ENCODE data around the gene ATG9B.

The ATG9B gene

GRCh38 chr7:150977382-150978125 is 46.7 kb downstream of the ATG9B start:
- no peak for DNase-seq

DNA sequence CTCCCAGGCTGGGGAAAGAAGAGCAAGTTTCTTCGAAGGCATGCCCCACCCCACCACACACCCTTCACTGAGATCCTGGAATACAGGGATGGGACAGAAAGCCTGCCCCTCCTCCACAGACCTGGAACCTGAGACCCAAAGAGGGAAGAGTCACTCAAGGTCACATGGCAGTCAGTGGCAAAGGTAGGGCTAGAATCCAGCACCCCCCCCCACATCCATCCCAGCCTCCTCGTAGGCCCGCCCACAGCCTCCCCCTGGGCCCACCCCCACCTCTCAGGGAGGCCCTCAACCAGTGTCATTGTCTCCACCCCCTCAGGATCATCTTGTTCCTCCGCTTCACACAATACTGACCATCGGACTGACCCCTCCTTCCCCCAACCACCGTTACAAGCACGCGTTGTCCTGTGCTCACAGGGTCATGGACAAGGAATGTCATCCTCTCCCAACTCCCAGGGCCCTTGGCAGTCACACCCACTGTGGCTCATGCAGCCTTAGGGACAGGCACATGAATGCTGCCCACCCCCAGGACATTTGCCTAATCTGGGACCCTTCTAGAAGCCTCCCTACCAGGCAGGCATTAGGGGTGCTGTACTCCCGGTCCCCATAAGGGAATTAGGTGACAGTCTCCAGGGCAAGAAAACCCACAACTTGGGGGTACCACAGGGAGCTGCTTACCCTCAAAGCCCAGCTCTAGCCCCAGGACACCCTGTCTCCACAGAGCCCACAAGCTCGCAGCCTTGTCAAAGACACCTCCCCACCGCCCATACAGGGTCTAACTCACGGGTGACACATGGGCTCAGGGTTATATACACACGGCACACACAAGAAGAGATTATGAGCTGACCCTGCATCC is 47.5 kb downstream of the ATG9B start:
- no peak for DNase-seq

GRCh38 chr7:150975536-150976319 is 48.6 kb downstream of the ATG9B start:
- DNase-seq = no peak

DNA sequence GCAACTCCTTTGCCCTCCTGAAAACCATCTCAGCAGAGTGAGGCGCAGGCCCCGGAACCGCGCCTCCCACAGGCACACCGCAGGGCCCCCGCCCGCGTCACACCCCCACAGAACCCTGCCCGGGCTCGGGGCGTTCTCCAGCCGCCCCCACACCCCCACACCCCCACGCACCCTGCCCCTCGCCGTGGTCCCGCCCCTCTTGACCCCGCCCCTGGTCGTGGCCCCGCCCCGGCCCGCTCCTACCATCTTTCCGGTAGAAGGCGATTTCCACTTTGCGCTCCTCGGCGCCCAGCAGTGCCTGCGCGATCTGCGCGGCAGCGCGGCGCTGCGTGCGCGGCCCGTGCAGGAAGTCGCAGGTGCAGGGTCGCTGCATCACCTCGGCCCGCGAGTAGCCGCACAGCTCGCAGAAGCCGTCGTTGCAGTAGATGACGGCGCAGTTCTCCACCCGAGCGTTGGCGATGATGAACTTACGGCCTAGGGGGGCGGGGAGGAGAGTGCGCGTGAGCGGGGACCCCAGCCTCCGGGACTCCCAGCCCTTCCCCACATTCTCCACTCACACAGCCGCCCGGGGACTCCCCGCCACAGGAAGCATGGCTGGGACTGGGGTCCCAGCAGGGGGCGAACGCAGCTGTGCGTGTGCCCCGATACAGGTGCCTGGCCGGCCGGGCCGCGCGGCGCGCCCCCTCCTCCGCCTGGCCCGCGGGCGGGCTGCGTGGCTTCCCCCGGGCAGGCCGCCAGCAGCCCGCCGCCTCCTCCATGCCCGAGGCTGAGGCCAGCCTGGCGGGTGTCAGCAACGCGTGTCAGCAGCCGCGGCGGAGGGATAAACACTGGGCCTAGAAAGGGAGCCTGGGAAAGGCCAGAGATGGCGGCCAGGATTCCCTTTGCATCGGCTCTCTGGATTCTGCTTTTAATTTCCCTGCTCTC is 49.6 kb downstream of the ATG9B start:
- peak; percentile 40 for DNase-seq

DNA sequence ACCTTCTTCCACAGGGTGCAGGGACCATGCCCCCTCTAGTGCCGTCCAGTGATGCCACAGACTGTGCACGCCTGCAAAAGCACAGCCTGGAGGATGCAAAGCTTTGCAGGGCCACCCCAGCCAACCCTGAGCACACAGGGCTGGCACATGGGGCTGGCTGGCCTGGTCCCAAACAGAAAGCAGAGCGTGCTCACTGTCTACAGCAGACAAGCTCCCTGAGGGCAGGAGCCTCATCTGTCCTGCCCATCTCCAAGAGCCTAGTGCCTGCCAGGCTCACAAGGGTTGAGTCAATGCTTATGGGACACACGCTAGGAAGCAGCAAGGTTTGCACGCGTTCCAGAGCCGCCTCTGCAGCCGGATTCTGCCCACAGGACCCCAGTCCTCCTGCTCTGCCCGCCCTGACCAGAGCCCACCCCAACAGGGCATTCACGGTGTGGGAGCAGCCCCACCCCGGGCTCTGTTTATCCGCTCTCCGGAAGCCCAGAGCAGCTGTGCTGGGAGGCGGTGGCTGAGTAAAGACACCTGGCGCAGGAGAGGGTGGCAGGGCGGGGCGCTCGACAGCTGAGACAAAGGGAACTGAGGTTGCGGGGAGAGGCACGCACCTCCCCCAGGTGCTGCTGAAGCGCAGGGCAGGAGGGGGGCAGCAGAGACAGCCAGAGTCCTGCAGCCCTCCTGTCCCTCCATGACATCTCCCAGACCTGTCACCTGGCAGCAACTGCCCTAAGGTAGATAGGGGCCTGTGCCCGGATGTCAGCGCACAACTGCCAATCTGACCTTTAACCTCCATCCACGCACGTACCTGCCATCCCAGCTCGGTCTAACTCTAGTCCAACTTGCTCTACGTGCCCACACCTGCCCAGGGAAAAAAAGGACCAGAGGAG is 50.5 kb downstream of the ATG9B start:
- peak; percentile 90 for DNase-seq

DNA sequence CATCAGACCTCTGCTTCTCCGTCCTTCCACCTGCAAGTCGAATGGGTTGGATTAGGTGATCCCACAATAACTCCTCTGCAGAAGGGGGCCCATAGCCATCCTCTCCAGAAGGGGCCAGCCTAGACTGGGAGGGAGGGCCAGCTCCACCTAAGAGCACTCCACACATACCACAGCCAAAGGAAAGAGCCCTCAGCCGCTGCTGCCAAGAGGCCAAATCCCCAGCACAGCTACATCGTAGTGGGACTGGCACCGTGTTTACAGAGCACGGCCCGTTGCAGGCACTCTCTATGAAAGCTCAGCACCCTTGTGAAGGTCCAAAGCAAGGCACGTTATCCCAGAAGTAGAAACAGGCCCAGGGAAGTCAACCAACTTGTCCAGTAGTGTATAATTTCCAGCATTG is 51.6 kb downstream of the ATG9B start:
- DNase-seq = no peak

- DNase-seq = no peak
Measured at GRCh38 chr7:150972023-150972468, 52.2 kb downstream of the ATG9B start.

DNA sequence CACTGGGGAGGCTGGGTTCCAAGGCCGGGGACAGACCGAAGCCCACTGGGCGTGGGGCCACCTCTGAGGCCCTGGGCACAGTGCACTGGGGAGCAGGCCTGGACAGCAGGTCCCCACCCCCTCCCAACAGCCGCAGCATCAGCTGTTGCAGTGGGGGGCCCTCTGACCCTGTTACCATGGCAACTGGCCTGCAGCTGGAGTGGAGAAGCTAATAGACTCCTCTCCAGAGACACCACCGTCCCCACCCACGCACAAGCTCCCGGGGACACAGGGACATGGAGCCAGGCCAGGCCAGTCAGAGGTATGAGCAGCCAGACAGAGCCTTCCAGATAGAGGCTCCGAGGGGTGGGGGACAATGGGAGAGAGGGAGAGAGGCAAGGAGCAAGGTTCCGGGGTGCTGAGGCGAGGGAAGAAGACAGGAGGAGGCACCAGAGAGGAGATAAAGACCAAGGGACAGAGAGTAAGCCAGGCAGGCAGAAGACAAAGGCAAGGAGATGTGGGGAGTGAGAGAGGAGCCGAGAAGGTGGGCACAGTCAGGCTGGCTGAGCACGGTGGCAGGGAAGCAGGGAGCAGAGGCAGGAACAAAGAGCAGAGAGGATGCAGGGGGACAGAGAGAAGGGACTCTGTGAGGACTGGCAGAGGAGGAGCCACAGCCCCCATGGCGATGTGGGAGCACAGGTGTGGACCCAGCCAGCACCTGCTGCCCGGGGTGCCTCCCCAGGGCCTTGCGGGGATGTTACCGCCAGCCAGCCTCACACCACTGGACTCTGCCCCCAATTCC is 52.9 kb downstream of the ATG9B start:
- DNase-seq = no peak

GRCh38 chr7:150970424-150970823 is 53.9 kb downstream of the ATG9B start:
- DNase-seq = no peak

DNA sequence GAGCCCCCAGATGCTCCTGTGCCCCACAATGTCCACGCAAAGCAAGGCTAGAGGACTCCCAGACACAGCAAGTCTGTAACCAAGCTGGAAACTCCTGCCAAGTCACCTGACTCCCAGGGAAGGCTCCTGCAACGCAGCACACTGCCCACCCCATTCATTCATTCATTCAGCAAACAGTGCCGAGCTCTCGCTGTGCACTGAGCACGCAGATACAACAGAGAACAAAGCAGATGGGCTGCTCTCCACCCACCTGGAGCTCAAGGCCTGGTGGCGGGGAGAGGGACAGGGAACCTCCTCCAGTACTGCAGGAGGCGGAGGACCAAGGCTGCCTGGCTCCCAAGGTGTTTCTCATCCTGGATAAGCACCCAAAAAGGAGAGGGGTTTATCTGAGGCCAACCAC is 54.8 kb downstream of the ATG9B start:
- no peak for DNase-seq

DNA sequence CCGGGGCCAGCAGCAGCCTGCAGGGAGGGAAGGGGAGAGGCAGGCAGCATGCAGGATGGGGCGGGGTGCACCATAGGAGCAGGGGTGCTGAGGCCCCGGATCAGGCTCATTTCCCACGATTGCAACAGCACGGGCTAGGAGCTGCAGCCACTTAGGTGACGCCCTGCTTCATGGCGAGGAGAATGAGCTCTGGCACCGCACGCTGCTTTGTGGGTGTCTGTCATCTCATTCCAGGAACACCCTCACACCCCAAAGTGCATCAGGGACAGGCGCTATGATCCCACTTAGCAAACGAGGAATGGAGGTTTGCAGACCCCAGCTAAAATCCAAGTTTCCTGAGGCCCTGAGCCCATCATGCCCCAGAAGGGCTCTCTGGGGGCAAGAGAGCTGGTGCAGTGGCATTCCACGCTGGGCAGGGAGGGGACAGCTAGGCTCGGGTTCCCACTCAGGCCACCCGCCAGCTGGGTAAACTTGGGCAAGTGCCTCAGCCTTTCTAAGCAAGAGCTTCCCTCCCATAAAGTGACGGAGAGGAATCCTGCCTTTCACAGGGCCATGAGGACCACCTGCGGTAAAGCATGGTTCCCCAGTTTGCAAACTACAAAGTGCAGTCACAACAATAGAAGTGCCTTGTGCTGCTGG is 55.4 kb downstream of the ATG9B start:
- no peak for DNase-seq

GRCh38 chr7:150968056-150968733 is 56.1 kb downstream of the ATG9B start:
- no peak for DNase-seq

DNA sequence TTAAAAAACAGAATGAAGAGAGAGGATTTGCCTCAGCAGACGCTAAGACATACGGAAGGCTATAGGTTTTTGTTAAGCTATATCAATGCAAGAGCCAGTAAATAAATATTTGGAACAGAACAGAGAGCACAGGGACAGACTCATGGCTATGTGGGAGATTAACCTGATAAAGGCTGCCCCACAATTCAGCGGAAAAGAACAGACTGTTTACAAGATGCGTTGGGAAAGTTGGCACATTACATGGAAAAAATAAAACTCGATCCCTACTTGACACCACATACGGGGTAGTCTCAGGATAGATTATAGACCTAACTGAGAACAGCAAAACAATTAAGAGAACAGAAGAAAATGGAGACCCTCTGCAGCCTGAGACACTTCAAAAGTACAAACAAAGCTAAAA is 56.9 kb downstream of the ATG9B start:
- DNase-seq = no peak

DNA sequence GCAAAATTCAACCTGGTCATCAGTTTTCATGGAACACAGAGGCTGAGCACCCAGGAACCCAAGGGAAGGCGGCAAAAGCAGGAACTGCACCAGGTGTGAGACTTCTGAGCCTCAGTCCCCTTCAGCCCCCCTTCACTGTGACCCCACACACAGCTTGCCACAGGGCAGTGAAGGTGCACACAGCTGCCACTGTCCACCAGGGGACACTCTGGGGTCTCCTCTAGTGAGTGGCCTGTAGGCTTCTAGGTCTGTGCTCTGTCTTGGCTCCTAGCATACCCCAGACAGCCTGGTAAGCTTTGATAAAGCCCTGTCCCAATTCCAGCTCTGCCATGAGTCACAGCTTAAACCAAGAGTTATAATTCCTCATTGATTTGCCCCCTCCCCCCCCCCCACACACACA is 58.3 kb downstream of the ATG9B start:
- no peak for DNase-seq

- no peak for DNase-seq
Measured at GRCh38 chr7:150965273-150965830, 58.9 kb downstream of the ATG9B start.

Data from NCI-H1417 treated with DMSO at 0.1 percent for 48 hours (cell line).